ENCODE measurements around the gene NTF4.
A peak's percentile ranks its signal among the peaks of the same experiment; 100 is the strongest.
"Not testable (repeated sequence)": the region's sequence is repeated elsewhere in the genome, so short reads cannot be mapped to it uniquely, and the experiment has no call there.

The NTF4 gene

DNA sequence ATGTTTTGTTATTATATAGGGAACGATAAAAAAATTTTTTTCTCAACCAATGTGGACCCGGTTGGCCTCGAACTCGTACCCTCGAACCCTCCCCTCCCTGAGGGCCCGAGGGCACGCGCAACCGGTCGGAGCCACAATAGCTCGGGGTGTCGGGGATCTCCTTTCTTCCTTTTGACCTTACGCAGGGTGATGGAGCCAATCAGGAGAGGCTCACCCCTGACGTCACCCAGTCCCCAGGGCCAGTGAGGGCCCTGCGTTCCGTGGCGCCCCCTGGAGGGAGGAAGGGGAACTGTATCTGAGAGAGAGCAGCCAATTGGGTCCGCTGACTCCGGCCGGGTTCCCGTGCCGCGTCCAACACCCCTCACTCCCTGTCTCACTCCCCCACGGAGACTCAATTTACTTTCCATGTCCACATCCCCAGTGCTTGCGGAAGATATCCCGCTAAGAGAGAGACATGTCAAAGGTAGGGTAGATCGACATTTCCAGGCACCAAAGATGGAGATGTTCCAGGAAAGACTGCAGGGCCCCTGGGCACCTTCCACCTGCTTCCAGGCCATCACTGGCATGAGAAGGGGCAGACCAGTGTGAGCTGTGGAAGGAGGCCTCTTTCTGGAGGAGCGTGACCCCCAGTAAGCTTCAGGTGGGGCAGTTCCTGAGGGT is 32.8 kb downstream of the NTF4 start, which contains the start of gene CGB2:
CGB2 (plus strand) TSS at position 249 of the 660 bp plus-strand sequence; CDS start at position 455, 206 bp downstream.
- DNase-seq; in situ Hi-C loops (cut with MboI; ENCODE audit: low pct_unique_long_range_greater_than_20kb, low sequenced_read_pairs): not testable (repeated sequence)

GRCh38 chr19:49030323-49030722 is 34.3 kb downstream of the NTF4 start:
- in situ Hi-C loops (cut with MboI; ENCODE audit: low pct_unique_long_range_greater_than_20kb, low sequenced_read_pairs) = not testable (repeated sequence)

GRCh38 chr19:49029749-49030148 is 34.9 kb downstream of the NTF4 start:
- DNase-seq; in situ Hi-C loops (cut with MboI; ENCODE audit: low pct_unique_long_range_greater_than_20kb, low sequenced_read_pairs): not testable (repeated sequence)

More at GRCh38 chr19:49030323-49030722, 34.3 kb downstream of the NTF4 start:
- not testable (repeated sequence) for DNase-seq

- DNase-seq; in situ Hi-C loops (cut with MboI; ENCODE audit: low pct_unique_long_range_greater_than_20kb, low sequenced_read_pairs): not testable (repeated sequence)
Measured at GRCh38 chr19:49028686-49029085, 35.9 kb downstream of the NTF4 start.

GRCh38 chr19:49025599-49025998 is 39.0 kb downstream of the NTF4 start:
- in situ Hi-C loops (cut with MboI; ENCODE audit: low pct_unique_long_range_greater_than_20kb, low sequenced_read_pairs); DNase-seq: not testable (repeated sequence)

GRCh38 chr19:49025088-49025487 is 39.5 kb downstream of the NTF4 start:
- DNase-seq; in situ Hi-C loops (cut with MboI; ENCODE audit: low pct_unique_long_range_greater_than_20kb, low sequenced_read_pairs): not testable (repeated sequence)

GRCh38 chr19:49024233-49024632 is 40.4 kb downstream of the NTF4 start, which contains the start of gene CGB3:
Gene CGB3, minus strand, starts transcription at chr19:49024333. Its CDS starts 362 bp downstream, at chr19:49023971.
- in situ Hi-C loops (cut with MboI; ENCODE audit: low pct_unique_long_range_greater_than_20kb, low sequenced_read_pairs) = not testable (repeated sequence)

DNA sequence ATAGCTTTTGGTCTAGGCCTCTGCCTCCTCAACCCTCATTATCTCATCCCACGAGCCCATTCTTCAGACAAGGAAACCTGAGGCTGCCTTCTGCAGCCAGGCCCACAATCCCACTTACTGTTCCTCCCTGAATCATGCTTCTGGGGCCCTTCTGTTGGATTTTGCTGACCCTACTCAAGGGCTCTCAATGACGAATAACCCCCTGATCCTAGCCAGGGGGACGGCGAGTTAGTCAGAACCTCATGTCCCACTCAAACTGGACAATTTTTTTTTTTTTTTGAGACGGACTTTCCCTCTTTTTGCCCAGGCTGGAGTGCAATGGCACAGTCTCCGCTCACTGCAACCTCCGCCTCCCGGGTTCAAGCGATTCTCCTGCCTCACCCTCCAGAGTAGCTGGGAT is 42.5 kb downstream of the NTF4 start:
- DNase-seq = no peak
- in situ Hi-C loops (cut with MboI; ENCODE audit: low pct_unique_long_range_greater_than_20kb, low sequenced_read_pairs) = no loop called here

More at GRCh38 chr19:49024233-49024632, 40.4 kb downstream of the NTF4 start, which contains the start of gene CGB3:
- DNase-seq = not testable (repeated sequence)

GRCh38 chr19:49020931-49021895 is 43.4 kb downstream of the NTF4 start:
- in situ Hi-C loops (cut with MboI; ENCODE audit: low pct_unique_long_range_greater_than_20kb, low sequenced_read_pairs) = no loop called here
- DNase-seq = no peak

GRCh38 chr19:49020342-49020741 is 44.3 kb downstream of the NTF4 start:
- in situ Hi-C loops (cut with MboI; ENCODE audit: low pct_unique_long_range_greater_than_20kb, low sequenced_read_pairs) = no loop called here
- no peak for DNase-seq

- in situ Hi-C loops (cut with MboI; ENCODE audit: low pct_unique_long_range_greater_than_20kb, low sequenced_read_pairs) = no loop called here
- DNase-seq = peak; percentile 55
Measured at GRCh38 chr19:49019242-49019932, 45.2 kb downstream of the NTF4 start.

- DNase-seq = peak; percentile 32
Measured at GRCh38 chr19:49018388-49019241, 46.0 kb downstream of the NTF4 start.

GRCh38 chr19:49017666-49018351 is 46.8 kb downstream of the NTF4 start:
- DNase-seq = peak; percentile 64
- in situ Hi-C loops (cut with MboI; ENCODE audit: low pct_unique_long_range_greater_than_20kb, low sequenced_read_pairs) = no loop called here

More at GRCh38 chr19:49018388-49019241, 46.0 kb downstream of the NTF4 start:
- in situ Hi-C loops (cut with MboI; ENCODE audit: low pct_unique_long_range_greater_than_20kb, low sequenced_read_pairs) = not testable (repeated sequence)

DNA sequence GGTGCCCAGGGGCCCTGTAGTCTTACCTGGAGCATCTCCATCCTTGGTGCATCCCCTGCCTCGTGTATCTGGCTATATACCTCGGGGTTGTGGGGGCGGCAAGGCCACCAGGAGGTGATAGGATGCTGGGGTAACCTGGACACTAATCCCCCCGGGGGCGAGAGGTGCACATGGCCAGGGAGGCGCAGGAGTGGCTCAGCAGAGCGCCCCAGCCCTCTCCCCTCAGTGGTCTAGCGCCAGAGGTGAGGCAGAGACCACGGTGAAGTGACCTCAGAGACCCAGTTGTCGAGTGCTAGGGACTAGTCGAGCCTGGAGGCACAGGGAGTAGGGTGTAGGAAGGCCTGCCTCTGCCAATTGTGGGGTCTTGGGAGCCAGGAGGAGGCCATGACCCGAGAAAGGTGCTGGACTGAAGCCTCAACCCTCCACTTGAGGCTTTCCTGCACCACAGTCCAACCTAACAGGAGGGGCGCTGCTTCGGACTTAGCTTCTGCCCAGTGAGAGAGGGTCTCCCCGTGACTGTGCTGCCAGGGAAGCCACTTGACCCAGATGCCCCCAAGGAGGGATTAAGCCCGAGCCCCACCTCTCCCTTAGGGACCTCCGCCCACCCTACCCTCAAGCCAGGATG is 47.5 kb downstream of the NTF4 start, which contains the start of gene LHB:
LHB (minus strand) TSS at position 51 of the 625 bp plus-strand sequence; CDS start at position 41, 10 bp downstream.
- DNase-seq = no peak

GRCh38 chr19:49016067-49016839 is 48.4 kb downstream of the NTF4 start:
- in situ Hi-C loops (cut with MboI; ENCODE audit: low pct_unique_long_range_greater_than_20kb, low sequenced_read_pairs) = no loop called here

More for the DNA sequence above, 47.5 kb downstream of the NTF4 start, which contains the start of gene LHB:
- in situ Hi-C loops (cut with MboI; ENCODE audit: low pct_unique_long_range_greater_than_20kb, low sequenced_read_pairs) = no loop called here

GRCh38 chr19:49014870-49015255 is 49.8 kb downstream of the NTF4 start:
- in situ Hi-C loops (cut with MboI; ENCODE audit: low pct_unique_long_range_greater_than_20kb, low sequenced_read_pairs) = no loop called here
- DNase-seq = no peak

More at GRCh38 chr19:49016067-49016839, 48.4 kb downstream of the NTF4 start:
- DNase-seq = no peak

All from KBM-7 (cell line).